HG03558 (cell line): ENCODE data around the gene FAM3D.
A peak's percentile ranks its signal among the peaks of the same experiment; 100 is the strongest.

Experiments
- ATAC-seq: cut with Tn5 transposase; IDR thresholded peaks from one replicate; pipeline ENCODE4 v1.9.1; 2021; ENCODE audit warnings: moderate number of reproducible peaks; ENCODE audit not compliant: unreplicated experiment; ENCODE audit errors: extremely low read depth

The FAM3D gene

DNA sequence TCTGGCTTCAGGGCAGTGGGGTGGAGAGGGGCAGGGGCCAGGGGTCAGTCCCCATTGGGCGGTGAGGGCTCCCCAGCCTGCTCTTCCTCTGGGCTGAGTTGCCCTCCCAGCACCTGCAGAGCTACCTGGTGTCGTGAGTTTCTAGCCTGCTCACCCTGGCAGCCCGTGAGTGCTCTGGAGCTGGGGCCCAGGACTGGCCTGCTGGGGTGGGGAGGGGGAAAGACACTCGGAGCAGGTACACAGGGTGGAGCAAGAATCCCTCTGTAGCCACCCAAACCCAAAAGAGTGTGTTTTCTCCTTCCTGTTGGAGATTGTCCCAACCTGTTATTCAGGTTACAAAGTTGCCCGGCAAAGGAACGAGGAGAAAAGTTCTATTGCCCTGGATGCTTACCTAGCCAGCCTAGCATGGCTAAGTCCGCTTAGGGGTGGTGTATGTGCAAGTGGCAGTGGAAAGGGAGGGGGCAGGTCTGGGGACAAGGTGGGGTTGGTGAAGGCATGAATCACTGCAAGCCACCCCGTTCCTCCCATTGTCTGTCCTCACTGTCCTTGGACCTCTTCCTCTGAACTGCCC lies 8.9 kb downstream of the FAM3D start:
- ATAC-seq = no peak

GRCh38 chr3:58657036-58657520 lies 9.5 kb downstream of the FAM3D start:
- no peak for ATAC-seq

DNA sequence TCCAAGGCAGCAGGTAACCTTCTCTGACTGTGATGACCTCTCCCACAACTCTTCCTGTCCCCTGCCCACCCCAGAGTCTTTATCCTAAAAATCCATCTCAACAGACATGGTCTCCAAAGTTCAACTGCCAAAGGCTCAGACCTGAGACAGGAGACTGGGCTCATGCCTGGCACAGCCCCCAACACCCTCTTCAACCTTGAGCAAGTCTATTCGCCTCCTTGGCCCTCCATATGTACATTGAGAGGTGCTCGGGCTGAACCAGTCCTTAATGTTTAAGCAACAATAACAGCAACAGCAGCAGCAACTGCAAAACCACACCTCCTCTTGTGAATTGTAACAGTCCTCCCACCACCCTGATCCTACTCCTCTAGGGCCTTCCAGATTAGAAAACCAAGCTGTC lies 9.9 kb downstream of the FAM3D start:
- no peak for ATAC-seq

DNA sequence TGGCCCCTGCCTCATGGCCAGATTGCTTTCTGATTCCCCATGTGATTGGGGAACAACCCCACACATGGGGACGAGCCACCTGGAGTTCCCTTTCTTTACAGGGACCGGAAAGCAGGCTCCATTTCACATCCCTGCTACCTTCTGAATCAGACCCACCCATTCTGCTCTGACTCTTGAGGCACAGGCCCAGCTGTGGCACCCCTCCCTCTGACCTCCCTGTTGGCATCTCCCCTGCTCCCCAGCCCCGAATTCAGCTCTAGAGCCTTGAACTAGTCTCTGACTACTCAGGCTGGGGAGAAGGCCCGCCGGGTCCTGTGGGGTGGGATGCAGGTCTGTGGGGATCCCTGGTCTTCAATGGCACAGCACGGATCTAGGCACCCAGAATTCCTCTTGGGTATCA lies 12.1 kb downstream of the FAM3D start:
- ATAC-seq = no peak

DNA sequence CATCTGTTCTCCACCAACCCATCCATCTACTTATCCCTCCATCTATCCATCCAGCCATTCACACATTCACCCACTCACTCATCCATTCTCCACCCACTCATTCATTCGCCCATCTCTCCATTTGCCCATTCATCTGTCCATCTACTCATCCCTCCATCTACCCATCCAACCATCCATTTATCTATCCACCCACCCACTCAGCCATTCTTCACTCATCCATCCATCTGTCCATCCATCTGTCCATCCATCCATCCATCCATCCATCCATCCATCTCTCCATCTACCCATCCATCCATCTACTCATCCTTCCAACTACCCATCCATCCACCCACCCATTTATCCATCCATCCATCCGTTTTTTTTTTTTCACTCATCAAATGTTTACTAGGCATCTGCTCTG lies 13.9 kb downstream of the FAM3D start:
- no peak for ATAC-seq

GRCh38 chr3:58651276-58651675 lies 15.3 kb downstream of the FAM3D start:
- no peak for ATAC-seq

DNA sequence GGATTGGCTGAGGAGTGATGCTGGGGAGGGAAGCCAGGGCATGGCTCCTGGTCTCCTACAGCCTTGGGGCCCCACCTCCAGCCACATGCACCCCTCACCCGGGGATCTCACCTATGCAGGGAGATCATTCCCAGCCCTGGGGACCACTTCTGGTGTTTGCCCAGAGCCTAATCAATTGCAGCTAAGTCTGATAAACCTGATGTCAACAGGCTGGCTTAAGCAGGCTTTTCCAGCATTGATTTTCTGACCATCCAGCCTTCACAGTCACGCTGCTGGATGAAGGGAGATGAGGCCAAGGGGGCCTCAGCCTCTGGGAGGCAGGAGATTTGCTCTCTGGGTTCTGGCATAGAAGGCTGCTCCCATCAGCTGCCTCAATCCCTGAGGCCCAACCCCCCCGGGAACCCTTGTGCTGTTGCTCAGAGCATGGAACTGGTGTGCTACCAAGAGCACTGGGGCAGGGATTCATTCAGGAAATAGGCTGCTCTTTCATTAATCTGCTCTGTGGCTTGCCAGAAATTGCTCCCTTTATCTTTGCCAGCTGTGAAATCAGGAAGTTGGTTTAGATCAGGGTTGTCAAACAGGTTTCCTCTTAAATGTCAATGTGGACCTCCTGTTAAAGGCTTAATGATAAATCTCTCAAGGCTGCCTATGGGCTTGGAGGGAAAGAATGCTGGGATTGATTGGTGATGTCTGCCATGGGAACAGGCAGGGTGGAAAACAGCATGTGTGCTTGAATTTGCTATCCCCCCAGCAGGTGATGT lies 19.0 kb downstream of the FAM3D start:
- ATAC-seq = no peak

GRCh38 chr3:58646503-58646902 lies 20.1 kb downstream of the FAM3D start:
- ATAC-seq = no peak

DNA sequence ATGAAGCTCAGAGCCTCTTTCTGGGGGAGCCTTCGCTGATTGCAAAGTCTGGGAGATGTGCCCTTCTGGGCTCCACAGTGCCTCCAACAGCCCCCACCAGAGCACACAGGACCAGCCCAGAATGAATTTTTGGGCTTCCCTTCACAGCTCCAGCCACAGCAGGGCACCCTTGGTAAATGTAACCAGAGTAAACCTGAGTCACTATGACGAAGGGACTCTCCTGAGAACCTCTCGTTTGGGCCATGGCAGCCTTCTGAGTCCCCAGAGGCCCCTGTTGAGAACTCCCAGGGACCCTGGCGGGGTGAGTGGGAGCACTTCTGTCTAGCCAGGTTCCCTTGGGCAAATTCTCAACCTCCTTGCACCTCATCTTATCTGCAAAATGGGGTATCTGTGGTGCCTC lies 20.8 kb downstream of the FAM3D start:
- ATAC-seq = no peak

DNA sequence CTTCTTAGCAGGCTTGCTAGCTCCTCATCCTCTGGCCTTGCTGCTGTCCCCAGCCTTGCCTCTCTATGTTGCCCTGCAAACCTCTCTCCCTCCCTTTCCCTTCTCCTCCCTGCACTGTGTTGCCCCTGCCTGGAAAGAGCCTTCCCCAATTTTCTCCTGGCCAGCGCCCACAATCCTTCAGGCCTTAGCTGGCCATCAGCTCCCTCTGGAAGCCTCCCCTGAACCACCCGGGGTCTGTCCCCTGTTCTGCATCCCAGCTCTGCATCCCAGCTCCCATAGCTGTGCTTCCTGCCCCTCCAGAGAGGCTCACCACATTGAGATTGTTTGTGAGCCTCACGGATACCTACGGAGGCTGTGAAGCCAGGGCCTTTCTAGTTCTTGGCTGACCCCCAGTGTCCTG lies 23.7 kb downstream of the FAM3D start:
- ATAC-seq = no peak

DNA sequence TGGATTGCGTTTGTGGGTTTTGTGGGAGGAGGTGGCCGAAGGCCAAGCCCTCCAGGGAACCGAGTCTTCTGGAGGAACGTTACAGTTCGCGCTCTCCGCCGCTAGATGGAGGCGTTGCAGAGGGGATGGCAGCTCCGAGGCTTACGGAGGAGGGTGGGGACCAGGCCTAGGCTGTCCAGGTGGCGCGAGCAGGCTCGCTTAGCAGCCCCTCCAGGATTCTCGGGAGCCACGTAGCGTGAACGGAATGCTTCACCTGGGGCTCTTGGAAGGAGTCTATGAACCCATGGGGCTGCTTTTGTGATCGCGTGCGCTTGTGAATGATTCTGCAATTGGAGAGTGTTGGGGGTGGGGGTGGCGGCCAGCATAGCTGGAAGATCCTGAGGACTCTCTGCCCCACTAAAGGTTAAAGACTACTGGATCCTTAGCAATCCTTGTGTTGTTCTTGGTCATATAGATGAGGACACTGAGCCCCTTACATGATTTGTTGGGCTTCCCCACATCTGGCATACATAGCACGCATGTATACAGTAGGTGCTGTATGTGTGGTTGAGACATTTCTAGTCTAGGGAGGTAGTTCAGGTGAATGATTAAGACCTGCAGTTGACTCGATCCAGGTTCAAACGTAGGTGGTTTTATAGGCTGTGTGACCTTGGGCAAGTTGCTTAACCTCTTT lies 25.7 kb downstream of the FAM3D start:
- ATAC-seq = peak; percentile 62

- no peak for ATAC-seq
Measured at GRCh38 chr3:58639842-58640241, 26.7 kb downstream of the FAM3D start.

DNA sequence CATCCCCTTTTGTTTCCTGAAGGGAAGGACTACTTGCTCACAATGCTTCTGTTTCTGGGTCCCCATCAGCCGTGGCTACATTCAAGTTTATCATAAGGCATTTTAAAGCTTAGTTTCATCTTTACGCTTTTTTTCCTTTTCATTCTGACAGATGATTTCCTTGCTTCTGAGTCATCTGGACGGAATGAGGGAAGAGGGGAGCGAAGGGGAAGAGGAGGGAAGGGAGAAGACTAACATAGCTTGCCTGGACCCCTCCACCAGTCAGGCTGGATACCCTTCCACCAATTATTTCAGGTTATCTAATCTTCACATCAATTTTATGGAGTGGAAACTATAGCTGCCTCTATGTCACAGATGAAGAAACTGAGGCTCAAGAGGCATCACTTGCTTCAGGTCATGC lies 27.6 kb downstream of the FAM3D start:
- ATAC-seq = no peak

GRCh38 chr3:58638591-58638990 lies 28.0 kb downstream of the FAM3D start:
- no peak for ATAC-seq

- no peak for ATAC-seq
Measured at GRCh38 chr3:58637509-58637908, 29.1 kb downstream of the FAM3D start.

DNA sequence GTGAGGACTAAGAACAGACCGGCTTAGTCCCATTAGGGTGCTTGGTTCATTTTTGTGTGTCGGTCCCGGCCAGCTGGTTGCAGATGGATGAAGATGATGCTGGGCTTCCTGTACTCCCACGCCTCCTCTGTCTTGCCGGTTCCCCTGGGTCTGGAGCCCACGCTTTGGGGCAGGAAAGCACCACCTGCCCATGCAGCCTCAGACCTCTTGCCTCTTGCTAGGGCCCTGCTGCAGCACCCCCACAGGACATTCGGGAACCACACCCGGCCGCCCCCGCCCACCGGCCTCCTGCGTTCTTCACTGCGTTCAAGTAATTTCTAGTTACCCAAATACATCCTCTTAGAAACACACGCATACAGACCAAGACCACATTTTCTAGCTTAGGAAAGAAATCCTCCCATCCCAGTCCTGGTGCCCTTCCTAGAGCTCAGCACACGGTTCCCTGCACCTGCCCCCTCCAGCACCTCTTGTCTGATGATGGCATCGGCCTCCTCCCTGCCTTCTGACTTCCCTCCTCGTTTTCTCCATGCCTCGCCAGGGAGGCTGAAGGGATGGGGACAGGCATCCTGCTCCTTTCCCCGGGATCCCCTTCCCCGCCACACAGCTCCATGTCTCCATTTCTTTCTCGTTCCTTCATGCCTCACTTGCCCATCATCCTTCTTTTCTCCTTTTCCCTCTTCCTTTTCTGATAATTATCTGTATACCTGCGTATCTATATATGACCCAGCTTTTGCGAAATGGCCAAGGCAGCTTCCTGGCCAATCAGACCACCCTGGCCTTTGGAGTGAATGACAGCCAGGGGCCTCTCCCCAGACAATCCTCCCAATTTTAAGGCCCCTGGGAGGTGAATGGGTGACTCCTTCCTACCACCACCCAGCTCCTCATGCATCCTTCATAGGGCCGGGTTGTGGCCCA lies 30.9 kb downstream of the FAM3D start:
- no peak for ATAC-seq

DNA sequence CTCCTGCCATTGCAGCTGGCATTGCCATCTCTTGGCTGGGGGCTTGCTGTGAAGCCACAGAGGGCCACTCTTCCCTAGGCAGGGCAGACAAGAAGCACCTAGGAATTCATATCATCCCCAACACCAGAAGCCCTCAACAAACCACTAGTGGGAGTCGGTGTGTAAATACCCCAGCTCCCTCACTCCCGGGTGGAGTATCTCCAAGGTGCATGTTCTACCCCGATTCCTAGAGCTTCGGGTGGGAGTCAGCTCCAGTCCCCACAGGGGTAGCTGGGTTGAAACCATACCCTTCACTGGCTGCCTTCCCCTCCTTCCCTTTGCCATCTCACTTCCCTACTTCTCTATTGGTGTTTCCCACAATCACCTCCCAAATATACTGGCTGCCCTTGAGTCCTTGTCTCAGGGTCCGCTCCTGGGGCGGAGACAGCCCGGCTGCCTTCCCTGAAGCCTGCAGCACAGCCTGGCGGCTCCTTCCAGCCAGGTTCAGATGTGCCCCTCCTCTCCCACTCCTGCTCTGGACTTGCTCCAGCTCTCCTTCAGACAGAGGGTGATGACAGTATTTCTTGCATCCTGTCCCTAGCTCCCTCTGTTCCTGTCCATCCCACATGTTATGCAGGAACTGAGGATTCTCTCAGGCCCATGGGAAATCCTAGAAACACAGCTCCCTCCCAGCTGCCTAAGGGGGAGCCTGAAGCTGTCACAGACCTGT lies 33.3 kb downstream of the FAM3D start:
- ATAC-seq = no peak

DNA sequence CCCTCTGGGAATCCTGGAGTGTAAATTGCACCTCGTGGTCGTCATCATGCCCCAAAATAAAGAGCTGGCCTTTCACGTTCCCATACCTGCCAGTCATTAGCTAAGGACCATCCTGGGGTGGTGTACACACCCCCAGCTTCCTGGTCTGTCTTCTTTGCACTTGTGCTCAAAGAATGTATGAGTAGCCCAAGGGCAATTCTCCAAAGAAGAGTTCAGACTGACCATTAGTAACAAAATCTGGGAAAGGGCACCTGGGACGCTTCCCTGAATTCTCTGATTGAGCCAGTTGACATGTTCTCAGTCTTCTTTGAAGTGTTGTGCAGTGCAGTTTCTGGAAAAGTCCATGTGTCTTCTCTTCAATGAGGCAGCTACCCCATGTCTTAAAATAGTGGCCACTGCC lies 34.8 kb downstream of the FAM3D start:
- no peak for ATAC-seq

- no peak for ATAC-seq
Measured at GRCh38 chr3:58630710-58631092, 35.9 kb downstream of the FAM3D start.
